ENCODE data around the gene LECT2.

GRCh38 chr5:135944967-135945560 lies 9.7 kb downstream of the LECT2 start:
- TF ChIP-seq POLR2A (IDR thresholded peaks at IDR 0.05; ENCODE audit: extremely low read depth, insufficient read length) (no peak), CTCF (IDR thresholded peaks at IDR 0.05; ENCODE audit: low read depth, low read length) (peak; percentile 55)
